H1 (cell line): ENCODE data around the gene CRAT. TPM values are rescaled to one million over a fixed set of nuclear protein-coding genes. Genes with fewer than 3 reads are reported as not detected.

ENCODE experiments used
- CTCF ChIA-PET: fragments of 300-600 bp; sonication (Branson Sonifier 250); formaldehyde crosslinking; loops from one replicate; lab custom pipeline; 2021; ENCODE audit not compliant: partially characterized antibody; lab: Charles Lee
- POLR2A ChIA-PET: fragments of 300-600 bp; sonication (Branson Sonifier 250); formaldehyde crosslinking; loops from one replicate; lab custom pipeline; 2021; ENCODE audit warnings: inconsistent platforms; ENCODE audit not compliant: partially characterized antibody; lab: Charles Lee
- DNase-seq, 2 experiments: peaks; one replicate each; pipeline versions ENCODE4 v3.0.0 to v3.0.0-alpha.2; 2010 to 2022; ENCODE audit warnings: low spot score in 2 of 2, low read depth in 1 of 2, mixed read lengths in 1 of 2
- FAIRE-seq: peaks from 2 replicates; lab custom pipeline; 2011; peaks lifted over from hg19 to GRCh38; lab: Jason Lieb, UNC
- H2AFZ ChIP-seq: 2 replicates; pipeline ENCODE4 v1.8.1; 2012; ENCODE audit warnings: low read length, inconsistent platforms
- H2AK5ac ChIP-seq: 2 replicates; pipeline ENCODE4 v1.6.1; 2013; ENCODE audit warnings: low read depth, low read length
- H2BK120ac ChIP-seq: replicated peaks from 2 replicates; pipeline ENCODE3; 2013; ENCODE audit warnings: low read depth, low read length, inconsistent platforms
- H2BK12ac ChIP-seq: 2 replicates; pipeline ENCODE4 v1.6.1; 2013; ENCODE audit warnings: low read depth, low read length
- H2BK15ac ChIP-seq: 2 replicates; pipeline ENCODE4 v1.6.1; 2013; ENCODE audit warnings: low read length
- H2BK20ac ChIP-seq: 2 replicates; pipeline ENCODE4 v1.6.1; 2013; ENCODE audit warnings: low read length
- H2BK5ac ChIP-seq: 2 replicates; pipeline ENCODE4 v1.6.1; 2013; ENCODE audit warnings: low read depth, low read length
- H3K14ac ChIP-seq: 2 replicates; pipeline ENCODE4 v1.6.1; 2013; ENCODE audit warnings: inconsistent platforms; ENCODE audit not compliant: insufficient read length
- H3K18ac ChIP-seq: 2 replicates; pipeline ENCODE4 v1.6.1; 2013; ENCODE audit warnings: low read length; ENCODE audit errors: extremely low read depth
- H3K23ac ChIP-seq: 2 replicates; pipeline ENCODE4 v1.6.1; 2013; ENCODE audit warnings: inconsistent platforms; ENCODE audit not compliant: insufficient read length
- H3K23me2 ChIP-seq: 2 replicates; pipeline ENCODE4 v1.6.1; 2013; ENCODE audit warnings: low read depth, low read length
- H3K27ac ChIP-seq: 2 replicates; pipeline ENCODE4 v1.6.1; 2011; ENCODE audit warnings: low read depth, low read length, inconsistent platforms
- H3K27me3 ChIP-seq, 4 experiments: replicated peaks in 1 of 4; 1 replicate in 1 of 4; 2 replicates in 3 of 4; pipeline versions ENCODE4 v1.6.1 to v1.8.1; 2011 to 2013; ENCODE audit warnings: low read length in 3 of 4, mild to moderate bottlenecking in 3 of 4, inconsistent platforms in 2 of 4, mixed read lengths in 2 of 4, moderate library complexity in 1 of 4; ENCODE audit not compliant: control insufficient read depth in 3 of 4, insufficient read depth in 3 of 4; ENCODE audit errors: extremely low read depth in 1 of 4
- H3K36me3 ChIP-seq, 4 experiments: 2 replicates each; pipeline versions ENCODE4 v1.6.1 to v1.8.1; 2011 to 2013; ENCODE audit warnings: mild to moderate bottlenecking in 4 of 4, low read length in 3 of 4, moderate library complexity in 2 of 4, control low read depth in 1 of 4, inconsistent platforms in 1 of 4; ENCODE audit not compliant: insufficient read depth in 4 of 4, control insufficient read depth in 2 of 4
- H3K4ac ChIP-seq: replicated peaks from 2 replicates; pipeline ENCODE3; 2013; ENCODE audit warnings: low read length, low read depth, mixed read lengths, inconsistent platforms; ENCODE audit not compliant: insufficient read length
- H3K4me1 ChIP-seq, 4 experiments: replicated peaks in 1 of 4; 1 replicate in 1 of 4; 2 replicates in 3 of 4; pipeline versions ENCODE4 v1.6.1 to v1.8.1; 2011 to 2013; ENCODE audit warnings: low read length in 3 of 4, inconsistent platforms in 2 of 4, mixed read lengths in 1 of 4; ENCODE audit not compliant: insufficient read depth in 4 of 4, control insufficient read depth in 3 of 4
- H3K4me2 ChIP-seq, 2 experiments: 2 replicates each; pipeline versions ENCODE4 v1.6.1 to v1.8.1; 2011 to 2013; ENCODE audit warnings: low read depth in 2 of 2, low read length in 2 of 2, control low read depth in 1 of 2, inconsistent platforms in 1 of 2, mild to moderate bottlenecking in 1 of 2; ENCODE audit not compliant: insufficient read depth in 1 of 2
- H3K4me3 ChIP-seq, 4 experiments: fragments of 200-600, 300-600 bp in 1 of 4; sonication (generic), shearing (Covaris generic), sonication (Bioruptor Twin) in 1 of 4; 2 replicates each; pipeline versions ENCODE4 v1.5.1 to v1.8.1; 2011 to 2016; ENCODE audit warnings: low read length in 4 of 4, low read depth in 3 of 4, control low read depth in 2 of 4, inconsistent platforms in 2 of 4, mild to moderate bottlenecking in 2 of 4, mixed read lengths in 1 of 4, moderate library complexity in 1 of 4; ENCODE audit not compliant: insufficient read depth in 2 of 4; ENCODE audit errors: extremely low read depth in 1 of 4
- H3K56ac ChIP-seq: replicated peaks from 2 replicates; pipeline ENCODE3; 2013; ENCODE audit warnings: low read depth, mild to moderate bottlenecking, mixed read lengths, low read length, inconsistent platforms; ENCODE audit not compliant: insufficient read length
- H3K79me1 ChIP-seq: 2 replicates; pipeline ENCODE4 v1.6.1; 2013; ENCODE audit warnings: low read depth, low read length, control low read depth
- H3K79me2 ChIP-seq, 2 experiments: 2 replicates each; pipeline versions ENCODE4 v1.6.1 to v1.8.1; 2012 to 2013; ENCODE audit warnings: low read length in 2 of 2, mild to moderate bottlenecking in 2 of 2, inconsistent platforms in 1 of 2; ENCODE audit not compliant: insufficient read depth in 2 of 2, control insufficient read depth in 1 of 2
- H3K9ac ChIP-seq, 4 experiments: replicated peaks in 1 of 4; 1 replicate in 1 of 4; 2 replicates in 3 of 4; pipeline versions ENCODE4 v1.6.1 to v1.8.1; 2011 to 2013; ENCODE audit warnings: low read depth in 3 of 4, low read length in 3 of 4, control low read depth in 2 of 4, mild to moderate bottlenecking in 2 of 4, moderate library complexity in 2 of 4, inconsistent platforms in 1 of 4; ENCODE audit errors: extremely low read depth in 1 of 4
- H3K9me3 ChIP-seq, 2 experiments: 2 replicates each; pipeline versions ENCODE4 v1.6.1 to v1.8.1; 2012 to 2013; ENCODE audit warnings: mild to moderate bottlenecking in 2 of 2, moderate library complexity in 2 of 2, control low read depth in 1 of 2, inconsistent platforms in 1 of 2, low read depth in 1 of 2, low read length in 1 of 2, mixed read lengths in 1 of 2; ENCODE audit not compliant: insufficient read depth in 2 of 2
- H4K20me1 ChIP-seq, 2 experiments: replicated peaks in 1 of 2; 2 replicates each; pipeline versions ENCODE3 to v1.8.1; 2011 to 2013; ENCODE audit warnings: inconsistent platforms in 2 of 2, low read length in 2 of 2, mild to moderate bottlenecking in 1 of 2; ENCODE audit not compliant: insufficient read depth in 2 of 2, control insufficient read depth in 1 of 2
- H4K5ac ChIP-seq: 2 replicates; pipeline ENCODE4 v1.6.1; 2013; ENCODE audit warnings: low read length, low read depth, mixed read lengths, inconsistent platforms; ENCODE audit not compliant: insufficient read length
- H4K8ac ChIP-seq: 2 replicates; pipeline ENCODE4 v1.8.0; 2013; ENCODE audit warnings: mild to moderate bottlenecking, moderate library complexity, low read length, inconsistent platforms; ENCODE audit not compliant: insufficient read depth; ENCODE audit errors: extremely low read depth
- H4K91ac ChIP-seq: replicated peaks from 2 replicates; pipeline ENCODE3; 2013; ENCODE audit warnings: low read length, mixed read lengths, inconsistent platforms; ENCODE audit not compliant: insufficient read length
- BRCA1 ChIP-seq: IDR thresholded peaks from 2 replicates; pipeline ENCODE4 v1.6.1; 2012; ENCODE audit warnings: low read depth, low read length, improper control_type of control experiment
- CHD1 ChIP-seq: IDR thresholded peaks from 2 replicates; pipeline ENCODE4 v1.6.1; 2012; ENCODE audit warnings: low read depth, low read length, improper control_type of control experiment
- E2F6 ChIP-seq: IDR thresholded peaks from 2 replicates; pipeline ENCODE4 v1.6.1; 2012; ENCODE audit warnings: inconsistent platforms
- NRF1 ChIP-seq: IDR thresholded peaks from 2 replicates; pipeline ENCODE4 v1.6.1; 2011; ENCODE audit warnings: mild to moderate bottlenecking, low read depth, low read length, improper control_type of control experiment
- PHF8 ChIP-seq: fragments of 200-600 bp; sonication (generic); conservative IDR thresholded peaks from 2 replicates; pipeline ENCODE4 v1.7.1; 2012; ENCODE audit warnings: low read depth, mild to moderate bottlenecking, inconsistent platforms, low read length, moderate library complexity
- SUZ12 ChIP-seq: fragments of 200-600 bp; sonication (generic); IDR thresholded peaks from 2 replicates; pipeline ENCODE4 v1.6.1; 2012; ENCODE audit warnings: mild to moderate bottlenecking, inconsistent platforms, low read length, moderate library complexity, mixed read lengths
- TBP ChIP-seq: IDR thresholded peaks from 2 replicates; pipeline ENCODE4 v1.6.1; 2011; ENCODE audit warnings: low read depth, low read length, improper control_type of control experiment
- YY1 ChIP-seq: IDR thresholded peaks from 2 replicates; pipeline ENCODE4 v1.6.1; 2011; ENCODE audit warnings: low read depth, mild to moderate bottlenecking, low read length
- WGBS, 2 experiments: shearing (Covaris generic) in 1 of 2; methylation state at CpG; one replicate each; pipeline versions ENCODE4 v1.1.6 to v1.1.7; 2013 to 2015; ENCODE audit warnings: low lambda C conversion rate in 2 of 2, mixed read lengths in 2 of 2, inconsistent platforms in 1 of 2, low coverage in 1 of 2, missing lambda C conversion rate in 1 of 2; ENCODE audit not compliant: insufficient replicate concordance in 2 of 2, insufficient coverage in 1 of 2, insufficient read length in 1 of 2; ENCODE audit errors: extremely low coverage in 1 of 2, missing lambda C conversion rate in 1 of 2; 5-methylcytosine and 5-hydroxymethylcytosine counted together
- long read RNA-seq, 2 experiments: library from RNA in 1 of 2; library from capped mRNA in 1 of 2; stranded (forward); transcript quantifications; one replicate each; pipeline ENCODE4 v2.0.0, GENCODE V29; 2021; ENCODE audit warnings: inconsistent platforms in 1 of 2
- polyA minus RNA-seq, 3 experiments: library from RNA; depleted of rRNA, polyadenylated mRNA; stranded (reverse); fragments of >200 nt; gene quantifications; 1 replicate in 2 of 3; 2 replicates in 1 of 3; pipeline ENCODE4 v1.2.3, GENCODE V29; 2011
- polyA plus RNA-seq, 7 experiments: library from polyadenylated mRNA; depleted of rRNA in 3 of 7; stranded (reverse) in 5 of 7; unstranded in 2 of 7; fragments of >200 nt in 5 of 7; fragments of 200-250 nt in 2 of 7; gene quantifications; 1 replicate in 5 of 7; 2 replicates in 1 of 7; 4 replicates in 1 of 7; pipeline versions ENCODE4 v1.2.1 to v1.2.3, GENCODE V29; 2011 to 2013; ENCODE audit warnings: missing spikeins in 2 of 7, mixed read lengths in 2 of 7
- total RNA-seq: library from RNA; stranded (reverse); fragmentation: NEBNext Ultra II Directional; extraction: Animal tissue kit (Norgen Biotek cat#: 25700); gene quantifications from 2 replicates; pipeline ENCODE4 v1.2.1, GENCODE V29; 2021

The CRAT gene
- 7.2 and 8.2 TPM in 2 replicates for total RNA-seq
- polyA plus RNA-seq (2011; rRNA removed): 17.3 and 25.5 TPM in 2 replicates
- polyA plus RNA-seq (2011; cell fraction: cytosol; rRNA removed): 9.3 TPM
- polyA plus RNA-seq (2011; cell fraction: nucleus; rRNA removed): 18.3 TPM
- 6.8 to 14.2 TPM (median 11.5 TPM) in 4 replicates for polyA plus RNA-seq (2012, experiment 1 of 2)
- 10.0 TPM for polyA plus RNA-seq (2012, experiment 2 of 2)
- 6.5 TPM for polyA plus RNA-seq (2013, experiment 1 of 2)
- 5.5 TPM for polyA plus RNA-seq (2013, experiment 2 of 2)
- polyA minus RNA-seq (2011; rRNA and poly(A)+ RNA removed): 7.9 and 9.6 TPM in 2 replicates
- 7.9 TPM for polyA minus RNA-seq (2011; cell fraction: cytosol; rRNA and poly(A)+ RNA removed)
- polyA minus RNA-seq (2011; cell fraction: nucleus; rRNA and poly(A)+ RNA removed): 5.3 TPM
- long read RNA-seq, experiment 1, partial matches to known transcripts: 5 of 9 reads
- long read RNA-seq, experiment 1, other reads (novel, unspliced or antisense): 1 of 9 reads
- long read RNA-seq, experiment 2, partial matches to known transcripts: 0 of 1 reads
- long read RNA-seq, experiment 2, other reads (novel, unspliced or antisense): 0 of 1 reads

- Histone ChIP-seq H3K14ac (no peak within 1 kb of the TSS), H4K91ac (peak within 1 kb of the TSS; percentile 96), H3K23ac (no peak within 1 kb of the TSS), H2BK120ac (peak within 1 kb of the TSS; percentile 78), H4K20me1 (peaks cover 0 to 2% of the 10 kb centered on the region in 2 experiments), H3K4ac (peak within 1 kb of the TSS; percentile 94), H3K18ac (peak within 1 kb of the TSS; percentile 99), H3K9ac (peak within 1 kb of the TSS; percentile 55 to 94 (median 94)), H3K4me2 (peak within 1 kb of the TSS; percentile 84 to 99), H3K36me3 (no peaks in the 10 kb centered on the region), H3K27ac (peak within 1 kb of the TSS; percentile 95), H4K5ac (peak within 1 kb of the TSS; percentile 99), H3K23me2 (peaks cover 10% of the 10 kb centered on the region), H2BK20ac (no peak within 1 kb of the TSS), H2AK5ac (no peak within 1 kb of the TSS), H2BK15ac (no peak within 1 kb of the TSS), H4K8ac (peak within 1 kb of the TSS; percentile 99), H3K79me2 (peaks cover 0 to 40% of the 10 kb centered on the region in 2 experiments; a peak in 3 of 4 replicates), H3K4me3 (peak within 1 kb of the TSS; percentile 75 to 95 (median 89)), H2AFZ (peak within 1 kb of the TSS; percentile 66; the same call in 1 of the 2 replicates), H3K56ac (peak within 1 kb of the TSS; percentile 99), H3K27me3 (peaks cover 0 to 15% (median 13%) of the 10 kb centered on the region in 4 experiments; a peak in 5 of 7 replicates), H2BK5ac (peak within 1 kb of the TSS; percentile 96), H2BK12ac (peak within 1 kb of the TSS; percentile 94), H3K9me3 (no peaks in the 10 kb centered on the region), H3K79me1 (peaks cover 4% of the 10 kb centered on the region), H3K4me1 (peaks cover 0 to 5% (median 3%) of the 10 kb centered on the region in 4 experiments; a peak in 3 of 7 replicates)
- WGBS, 2 experiments: 1% methylated on average over 22 of the region's 77 CpGs; no CpG with 5 or more reads in 1 of the 2 experiments
- ChIA-PET POLR2A (interaction anchor here (0.6 to 4.3 kb wide), 9 partner anchors 10 to 83 kb away, joined by 3 to 21 read pairs (median 5); partner anchors contain the start of gene SH3GLB2), CTCF (interaction anchor here (0.6 to 9.7 kb wide), 2 partner anchors 20 to 159 kb away, joined by 6 to 64 read pairs; no protein-coding TSS in a partner anchor)
- FAIRE-seq (no peak), DNase-seq (peak; percentile 84 to 93)
- TF ChIP-seq YY1 (peak; percentile 99), NRF1 (peak; percentile 80), E2F6 (peak; percentile 44; the same call in 1 of the 2 replicates), PHF8 (peak; percentile 94; the same call in 1 of the 2 replicates), TBP (peak; percentile 83), CHD1 (no peak; the same call in 1 of the 2 replicates), BRCA1 (no peak), SUZ12 (no peak)
Measured at GRCh38 chr9:129110740-129111527, at the start of gene CRAT, which contains the start of gene PTPA. TSS of gene CRAT (minus strand) at chr9:129110793. CDS start at chr9:129110509, 284 bp downstream. TSS of gene PTPA (plus strand) at chr9:129111415. CDS start at chr9:129111601, 186 bp downstream.
